Lower lobe of right lung (tissue), 2 donors: ENCODE results near the gene SUPT6H. TPM values are rescaled to one million over a fixed set of nuclear protein-coding genes. Genes with fewer than 3 reads are reported as not detected.

Source experiments
- ATAC-seq, 2 donors: fragments of 200-7000 bp; cut with Tn5 transposase; one replicate each; pipeline ENCODE4 v1.9.1; 2020 to 2022; ENCODE audit warnings: mild to moderate bottlenecking in 2 of 2, moderate library complexity in 2 of 2
- DNase-seq: peaks from one replicate; pipeline ENCODE4 v3.0.0-alpha.2; 2020
- H3K27ac ChIP-seq: fragments of 200-600 bp; one replicate; pipeline ENCODE4 v1.8.0; 2022
- H3K27me3 ChIP-seq: fragments of 200-600 bp; one replicate; pipeline ENCODE4 v1.8.0; 2022; ENCODE audit warnings: low read depth
- H3K36me3 ChIP-seq: fragments of 200-600 bp; one replicate; pipeline ENCODE4 v1.8.0; 2022; ENCODE audit warnings: mild to moderate bottlenecking
- H3K4me1 ChIP-seq: fragments of 200-600 bp; one replicate; pipeline ENCODE4 v1.8.0; 2022
- H3K4me3 ChIP-seq: fragments of 200-600 bp; one replicate; pipeline ENCODE4 v1.8.0; 2022; ENCODE audit warnings: mild to moderate bottlenecking
- H3K9me3 ChIP-seq: fragments of 200-600 bp; one replicate; pipeline ENCODE4 v1.8.0; 2022
- CTCF ChIP-seq: fragments of 200-600 bp; IDR thresholded peaks from one replicate; pipeline ENCODE4 v1.8.0; 2022; ENCODE audit warnings: antibody characterized with exemption, mild to moderate bottlenecking
- intact Hi-C: fragments of 100-400 bp; cut with DNase I; formaldehyde crosslinking; loops from one replicate; pipeline ENCODE4 v1.11.0; 2022
- total RNA-seq: library from RNA; stranded (reverse); fragmentation: NEBNext Ultra II Directional; extraction: Animal tissue kit (Norgen Biotek cat#: 25700); gene quantifications from one replicate; pipeline ENCODE4 v1.2.1, GENCODE V29; 2021
- donor health status: DM: no; HTN: yes; CAD: no; lungs with severe emphysema.

Gene SUPT6H
- total RNA-seq, 1 donor from 2014 or later, result 60.3 TPM

- DNase-seq (no peak), ATAC-seq (no peak)
- peaks cover 46% of the 10 kb centered on the region for H3K4me1 ChIP-seq
- no peaks in the 10 kb centered on the region for H3K9me3 ChIP-seq
- no peaks in the 10 kb centered on the region for H3K27me3 ChIP-seq
- intact Hi-C loops, result no loop called here
- no peak overlapping the region for H3K4me3 ChIP-seq
- no peak for TF ChIP-seq CTCF
- no peak overlapping the region for H3K27ac ChIP-seq
- peaks cover 48% of the 10 kb centered on the region for H3K36me3 ChIP-seq
Measured at GRCh38 chr17:28751600-28752366, 89.8 kb downstream of the SUPT6H start.

Other genes starting within 250 kb of the SUPT6H start
- not detected for gene SLC13A2, start 188.6 kb upstream of the SUPT6H start, total RNA-seq
- gene FOXN1, start 155.9 kb upstream of the SUPT6H start, total RNA-seq, result 0.15 TPM
- gene UNC119, start 109.6 kb upstream of the SUPT6H start, total RNA-seq, result 27.0 TPM
- gene PIGS, start 90.7 kb upstream of the SUPT6H start, total RNA-seq, result 45.3 TPM
- gene ALDOC, start 85.3 kb upstream of the SUPT6H start, total RNA-seq, result 11.6 TPM
- gene SPAG5, start 63.2 kb upstream of the SUPT6H start, total RNA-seq, result 4.9 TPM
- 14.1 TPM for gene RSKR, start 48.0 kb upstream of the SUPT6H start, total RNA-seq
- 138 TPM for gene BLTP2, start 17.0 kb upstream of the SUPT6H start, total RNA-seq
- gene SDF2, start 299 bp upstream of the SUPT6H start, total RNA-seq, result 48.8 TPM
- 4.4 TPM for gene PROCA1, start 49.7 kb downstream of the SUPT6H start, total RNA-seq
- gene RAB34, start 55.7 kb downstream of the SUPT6H start, total RNA-seq, result 62.3 TPM
- gene RPL23A, start 57.8 kb downstream of the SUPT6H start, total RNA-seq, result 1,156 TPM
- 19.8 TPM for gene TLCD1, start 64.0 kb downstream of the SUPT6H start, total RNA-seq
- gene NEK8, start 66.6 kb downstream of the SUPT6H start, total RNA-seq, result 11.3 TPM
- gene TRAF4, start 81.8 kb downstream of the SUPT6H start, total RNA-seq, result 52.8 TPM
- gene FAM222B, start 180.6 kb downstream of the SUPT6H start, total RNA-seq, result 21.7 TPM
- 26.1 TPM for gene ERAL1, start 192.8 kb downstream of the SUPT6H start, total RNA-seq
- 170 TPM for gene FLOT2, start 235.5 kb downstream of the SUPT6H start, total RNA-seq
- 10.6 TPM for gene DHRS13, start 240.9 kb downstream of the SUPT6H start, total RNA-seq